GM18519 (cell line): Measurements from ENCODE around the gene BIVM.

ENCODE experiments used
- ATAC-seq: cut with Tn5 transposase; IDR thresholded peaks from one replicate; pipeline ENCODE4 v1.9.1; 2021; ENCODE audit warnings: mild to moderate bottlenecking, moderate library complexity; ENCODE audit not compliant: unreplicated experiment, low FRiP score

Gene BIVM

GRCh38 chr13:102838273-102838672 lies 39.4 kb downstream of the BIVM start:
- ATAC-seq: no peak

GRCh38 chr13:102838982-102839381 lies 40.1 kb downstream of the BIVM start:
- no peak for ATAC-seq

GRCh38 chr13:102839462-102839861 lies 40.5 kb downstream of the BIVM start:
- no peak for ATAC-seq

- ATAC-seq: peak; percentile 1
Observed at GRCh38 chr13:102845289-102845629, 46.3 kb downstream of the BIVM start.

GRCh38 chr13:102845630-102846260 lies 46.8 kb downstream of the BIVM start, which contains the start of gene ERCC5:
Gene ERCC5 (plus strand): TSS chr13:102846032. CDS start chr13:102846267, 235 bp downstream.
- ATAC-seq: peak; percentile 72

- peak; percentile 33 for ATAC-seq
Observed at GRCh38 chr13:102846261-102847015, 47.5 kb downstream of the BIVM start.

GRCh38 chr13:102847272-102848234 lies 48.6 kb downstream of the BIVM start:
- ATAC-seq: peak; percentile 23

- no peak for ATAC-seq
Observed at GRCh38 chr13:102848956-102849355, 50.0 kb downstream of the BIVM start.

GRCh38 chr13:102852556-102852955 lies 53.6 kb downstream of the BIVM start:
- ATAC-seq: no peak

- no peak for ATAC-seq
Observed at GRCh38 chr13:102854675-102855074, 55.8 kb downstream of the BIVM start.

- no peak for ATAC-seq
Observed at GRCh38 chr13:102856557-102856956, 57.6 kb downstream of the BIVM start.

- no peak for ATAC-seq
Observed at GRCh38 chr13:102862624-102863210, 63.8 kb downstream of the BIVM start.

GRCh38 chr13:102863590-102863989 lies 64.7 kb downstream of the BIVM start:
- no peak for ATAC-seq

GRCh38 chr13:102868366-102868936 lies 69.5 kb downstream of the BIVM start:
- no peak for ATAC-seq

- no peak for ATAC-seq
Observed at GRCh38 chr13:102869948-102870676, 71.2 kb downstream of the BIVM start.

- no peak for ATAC-seq
Observed at GRCh38 chr13:102870677-102871415, 71.9 kb downstream of the BIVM start.

GRCh38 chr13:102872131-102872530 lies 73.2 kb downstream of the BIVM start:
- ATAC-seq: no peak

GRCh38 chr13:102872531-102872930 lies 73.6 kb downstream of the BIVM start:
- ATAC-seq: no peak

GRCh38 chr13:102873653-102874052 lies 74.7 kb downstream of the BIVM start:
- ATAC-seq: peak; percentile 59
